HG02973 (cell line): Measurements from ENCODE around the gene NGEF.
"Not testable (repeated sequence)": the region's sequence is repeated elsewhere in the genome, so short reads cannot be mapped to it uniquely, and the experiment has no call there.

Source experiments
- ATAC-seq: cut with Tn5 transposase; IDR thresholded peaks from one replicate; pipeline ENCODE4 v1.9.1; 2021; ENCODE audit warnings: moderate library complexity; ENCODE audit not compliant: unreplicated experiment

NGEF gene

GRCh38 chr2:232873909-232874641 lies 139.0 kb downstream of the NGEF start:
- no peak for ATAC-seq

- ATAC-seq = no peak
Measured at GRCh38 chr2:232873292-232873908, 139.7 kb downstream of the NGEF start.

- ATAC-seq = no peak
Measured at GRCh38 chr2:232872826-232873225, 140.2 kb downstream of the NGEF start.

- no peak for ATAC-seq
Measured at GRCh38 chr2:232871835-232872736, 141.0 kb downstream of the NGEF start.

- no peak for ATAC-seq
Measured at GRCh38 chr2:232871418-232871834, 141.6 kb downstream of the NGEF start.

- ATAC-seq = no peak
Measured at GRCh38 chr2:232870766-232871371, 142.2 kb downstream of the NGEF start.

- ATAC-seq = no peak
Measured at GRCh38 chr2:232870018-232870765, 142.9 kb downstream of the NGEF start, which contains the start of gene SNORC. TSS of gene SNORC (plus strand) at chr2:232870264. CDS start at chr2:232870342, 78 bp downstream.

GRCh38 chr2:232869138-232870017 lies 143.7 kb downstream of the NGEF start:
- ATAC-seq = no peak

GRCh38 chr2:232866104-232866503 lies 147.0 kb downstream of the NGEF start:
- ATAC-seq = no peak

GRCh38 chr2:232865165-232865564 lies 147.9 kb downstream of the NGEF start:
- no peak for ATAC-seq

GRCh38 chr2:232863996-232864395 lies 149.1 kb downstream of the NGEF start:
- no peak for ATAC-seq

GRCh38 chr2:232861353-232861752 lies 151.7 kb downstream of the NGEF start:
- no peak for ATAC-seq

- no peak for ATAC-seq
Measured at GRCh38 chr2:232860593-232861241, 152.3 kb downstream of the NGEF start.

- no peak for ATAC-seq
Measured at GRCh38 chr2:232859385-232859916, 153.6 kb downstream of the NGEF start.

- ATAC-seq = no peak
Measured at GRCh38 chr2:232857158-232857563, 155.9 kb downstream of the NGEF start.

GRCh38 chr2:232854082-232854481 lies 159.0 kb downstream of the NGEF start:
- ATAC-seq = no peak

GRCh38 chr2:232852676-232853075 lies 160.4 kb downstream of the NGEF start:
- no peak for ATAC-seq

GRCh38 chr2:232852081-232852480 lies 161.0 kb downstream of the NGEF start:
- ATAC-seq = not testable (repeated sequence)

- no peak for ATAC-seq
Measured at GRCh38 chr2:232850039-232850438, 163.0 kb downstream of the NGEF start.
